ENCODE measurements around the gene CFAP97D2. TPM values are rescaled to one million over a fixed set of nuclear protein-coding genes. Genes with fewer than 3 reads are reported as not detected.
A peak's percentile ranks its signal among the peaks of the same experiment; 100 is the strongest.

The CFAP97D2 gene
- total and polyA plus RNA-seq, 2 of the 13 experiments (the other 11 are each of a cell fraction or from before 2014, with no cell fraction given) = not detected

DNA sequence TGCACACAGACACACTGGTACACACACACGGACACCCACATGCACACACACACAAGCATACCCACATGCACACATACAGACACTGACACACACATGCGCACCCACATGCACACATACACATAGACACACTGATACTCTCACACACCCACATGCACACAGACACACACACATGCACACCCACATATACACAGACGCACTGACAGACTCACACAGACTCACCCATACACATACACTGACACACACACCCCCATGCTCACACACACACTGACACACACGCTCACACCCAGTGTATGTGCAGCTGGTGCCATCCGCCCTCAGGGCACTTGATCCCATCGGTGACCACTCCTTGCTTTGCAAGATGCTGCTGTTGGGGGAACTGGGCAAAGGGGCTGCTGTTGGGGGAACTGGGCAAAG, 36.9 kb upstream of the CFAP97D2 start:
- in situ Hi-C loops (cut with HindIII; ENCODE audit: extremely low pct_ligation_motif_present, low pct_unique_long_range_greater_than_20kb) = loop anchor here (5.0 kb wide), 1 partner anchor 85 kb away; no protein-coding TSS in a partner anchor
- Histone ChIP-seq H3K9me3 (ENCODE audit: low read length) (no peaks in the 10 kb centered on the region), H4K20me1 (ENCODE audit: insufficient read depth, low read length) (no peaks in the 10 kb centered on the region), H3K79me2 (ENCODE audit: insufficient read depth, low read length) (no peaks in the 10 kb centered on the region), H3K4me3 (replicated peaks in 1 of 3; ENCODE audit: insufficient read depth in 1 of 3, low read depth in 2 of 3, low read length in 3 of 3) (no peak overlapping the region), H3K4me2 (ENCODE audit: low read depth, low read length) (no peak overlapping the region), H2AFZ (ENCODE audit: low read length) (no peak overlapping the region), H3K9ac (ENCODE audit: insufficient read depth, low read depth, low read length) (no peak overlapping the region), H3K27me3 (ENCODE audit: control insufficient read depth in 1 of 2, insufficient read depth in 2 of 2, low read length in 2 of 2) (peaks cover 8 to 24% of the 10 kb centered on the region in 2 experiments; a peak in 4 of 5 replicates), H3K4me1 (ENCODE audit: insufficient read depth, low read length) (no peaks in the 10 kb centered on the region), H3K36me3 (replicated peaks in 1 of 2; ENCODE audit: control insufficient read depth in 1 of 2, insufficient read depth in 2 of 2, low read length in 2 of 2) (no peaks in the 10 kb centered on the region), H3K27ac (ENCODE audit: extremely low read length, insufficient read depth, low read length) (no peak overlapping the region)
- CTCF ChIA-PET (ENCODE audit: low intra/inter-chr PET ratio, low total read pairs) = no interaction called here
- no TSS peak for BruUV-seq (replicated peaks)
- 45% methylated on average over 5 of the region's 6 CpGs for WGBS (ENCODE audit: low lambda C conversion rate)
- DNase-seq (ENCODE audit: low spot score) (no peak), FAIRE-seq (no peak), ATAC-seq (no peak)
- TF ChIP-seq IKZF1 (IDR thresholded peaks at IDR 0.05) (0 out of 2 replicates have a peak, but pooled peaks have one; percentile 24), MED1 (CRISPR knock-in tag; IDR thresholded peaks at IDR 0.05) (no peak)
- POLR2A ChIA-PET = no interaction called here
- intact Hi-C loops (cut with micrococcal nuclease; ENCODE audit: unreplicated experiment) = no loop called here

DNA sequence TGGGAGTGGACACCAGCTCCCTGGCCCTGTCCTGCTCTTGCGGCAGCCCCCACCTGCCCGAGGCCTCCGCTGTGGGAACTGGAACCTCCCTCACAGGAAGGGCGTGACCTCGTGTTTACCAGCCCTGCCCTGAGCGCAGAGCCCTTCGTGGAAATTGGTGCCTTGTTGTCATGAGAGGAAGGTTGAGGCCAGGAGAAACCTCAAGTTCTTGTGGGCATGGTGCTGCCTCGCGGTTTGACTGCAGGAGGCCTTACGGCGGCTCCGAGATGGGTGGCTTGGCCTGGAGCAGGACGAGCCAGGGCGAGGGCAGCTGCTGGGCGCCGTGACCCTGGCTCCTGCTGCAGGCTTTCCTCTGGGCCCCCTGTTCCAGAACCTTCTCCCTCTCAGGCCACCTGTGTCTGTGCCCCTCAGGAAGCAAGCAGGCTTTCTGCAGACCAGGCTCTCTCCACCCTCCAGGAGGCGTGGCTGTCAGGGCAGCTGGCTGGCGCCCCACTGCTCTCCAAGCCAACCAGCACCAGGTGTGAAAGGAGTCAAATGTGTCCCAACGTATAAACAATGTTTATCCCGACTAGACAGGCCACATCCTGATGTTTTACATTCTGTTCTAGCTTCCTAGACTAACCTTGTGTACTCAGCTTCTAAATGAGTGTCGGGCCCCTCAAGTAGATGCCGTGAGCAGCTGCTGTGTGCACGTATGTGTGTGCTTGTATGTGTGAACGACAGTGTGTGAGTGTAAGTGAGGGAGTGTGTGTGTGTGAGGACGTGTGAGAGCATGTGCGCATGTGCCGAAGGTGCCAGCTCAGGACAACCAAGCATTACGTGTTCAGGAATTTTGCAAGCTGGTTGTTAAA, 36.2 kb upstream of the CFAP97D2 start:
- no peak overlapping the region for H3K9ac ChIP-seq (ENCODE audit: insufficient read depth, low read depth, low read length)
- ChIA-PET POLR2A (no interaction called here), CTCF (ENCODE audit: low intra/inter-chr PET ratio, low total read pairs) (interaction anchor here (1.7 kb wide), 1 partner anchor 84 kb away, joined by 12 read pairs; no protein-coding TSS in a partner anchor)
- in situ Hi-C loops (cut with HindIII; ENCODE audit: extremely low pct_ligation_motif_present, low pct_unique_long_range_greater_than_20kb) (loop anchor here (5.0 kb wide), 1 partner anchor 84 kb away; no protein-coding TSS in a partner anchor), intact Hi-C loops (cut with micrococcal nuclease; ENCODE audit: unreplicated experiment) (loop anchor here (1.0 kb wide), 1 partner anchor 83 kb away; no protein-coding TSS in a partner anchor)
- DNase-seq (ENCODE audit: low spot score) (no peak), FAIRE-seq (no peak), ATAC-seq (no peak)
- no peak overlapping the region for H3K4me2 ChIP-seq (ENCODE audit: low read depth, low read length)
- BruUV-seq (replicated peaks) = no TSS peak
- H4K20me1 ChIP-seq (ENCODE audit: insufficient read depth, low read length) = no peaks in the 10 kb centered on the region
- no peak overlapping the region for H3K27ac ChIP-seq (ENCODE audit: extremely low read length, insufficient read depth, low read length)
- WGBS (ENCODE audit: low lambda C conversion rate) = 36% methylated on average over 13 of the region's 28 CpGs
- H2AFZ ChIP-seq (ENCODE audit: low read length) = no peak overlapping the region
- no peaks in the 10 kb centered on the region for H3K79me2 ChIP-seq (ENCODE audit: insufficient read depth, low read length)
- no peak overlapping the region for H3K4me3 ChIP-seq (replicated peaks in 1 of 3; ENCODE audit: insufficient read depth in 1 of 3, low read depth in 2 of 3, low read length in 3 of 3)
- no peaks in the 10 kb centered on the region for H3K9me3 ChIP-seq (ENCODE audit: low read length)
- peaks cover 8 to 24% of the 10 kb centered on the region in 2 experiments; a peak in 4 of 5 replicates for H3K27me3 ChIP-seq (ENCODE audit: control insufficient read depth in 1 of 2, insufficient read depth in 2 of 2, low read length in 2 of 2)
- H3K36me3 ChIP-seq (replicated peaks in 1 of 2; ENCODE audit: control insufficient read depth in 1 of 2, insufficient read depth in 2 of 2, low read length in 2 of 2) = no peaks in the 10 kb centered on the region
- no peaks in the 10 kb centered on the region for H3K4me1 ChIP-seq (ENCODE audit: insufficient read depth, low read length)
- TF ChIP-seq GFI1 (CRISPR knock-in tag; IDR thresholded peaks at IDR 0.05; ENCODE audit: borderline replicate concordance) = no peak
- no peak for TF ChIP-seq IKZF4 (CRISPR knock-in tag; IDR thresholded peaks at IDR 0.05; ENCODE audit: borderline replicate concordance, low read depth, not compliant biosample characterization)
- TF ChIP-seq ZNF850 (CRISPR knock-in tag; conservative IDR thresholded peaks at IDR 0.05) = no peak
- TF ChIP-seq, protein P1, sequence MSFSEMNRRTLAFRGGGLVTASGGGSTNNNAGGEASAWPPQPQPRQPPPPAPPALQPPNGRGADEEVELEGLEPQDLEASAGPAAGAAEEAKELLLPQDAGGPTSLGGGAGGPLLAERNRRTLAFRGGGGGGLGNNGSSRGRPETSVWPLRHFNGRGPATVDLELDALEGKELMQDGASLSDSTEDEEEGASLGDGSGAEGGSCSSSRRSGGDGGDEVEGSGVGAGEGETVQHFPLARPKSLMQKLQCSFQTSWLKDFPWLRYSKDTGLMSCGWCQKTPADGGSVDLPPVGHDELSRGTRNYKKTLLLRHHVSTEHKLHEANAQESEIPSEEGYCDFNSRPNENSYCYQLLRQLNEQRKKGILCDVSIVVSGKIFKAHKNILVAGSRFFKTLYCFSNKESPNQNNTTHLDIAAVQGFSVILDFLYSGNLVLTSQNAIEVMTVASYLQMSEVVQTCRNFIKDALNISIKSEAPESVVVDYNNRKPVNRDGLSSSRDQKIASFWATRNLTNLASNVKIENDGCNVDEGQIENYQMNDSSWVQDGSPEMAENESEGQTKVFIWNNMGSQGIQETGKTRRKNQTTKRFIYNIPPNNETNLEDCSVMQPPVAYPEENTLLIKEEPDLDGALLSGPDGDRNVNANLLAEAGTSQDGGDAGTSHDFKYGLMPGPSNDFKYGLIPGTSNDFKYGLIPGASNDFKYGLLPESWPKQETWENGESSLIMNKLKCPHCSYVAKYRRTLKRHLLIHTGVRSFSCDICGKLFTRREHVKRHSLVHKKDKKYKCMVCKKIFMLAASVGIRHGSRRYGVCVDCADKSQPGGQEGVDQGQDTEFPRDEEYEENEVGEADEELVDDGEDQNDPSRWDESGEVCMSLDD (CRISPR knock-in tag; IDR thresholded peaks at IDR 0.05; ENCODE audit: borderline replicate concordance) = no peak
- TF ChIP-seq, protein P2, sequence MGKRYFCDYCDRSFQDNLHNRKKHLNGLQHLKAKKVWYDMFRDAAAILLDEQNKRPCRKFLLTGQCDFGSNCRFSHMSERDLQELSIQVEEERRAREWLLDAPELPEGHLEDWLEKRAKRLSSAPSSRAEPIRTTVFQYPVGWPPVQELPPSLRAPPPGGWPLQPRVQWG (CRISPR knock-in tag; IDR thresholded peaks at IDR 0.05; ENCODE audit: borderline replicate concordance, low read depth) = no peak
- TF ChIP-seq NRL (CRISPR knock-in tag; IDR thresholded peaks at IDR 0.05; ENCODE audit: borderline replicate concordance) = no peak
- TF ChIP-seq KLF13 (CRISPR knock-in tag; IDR thresholded peaks at IDR 0.05) = no peak
- no peak for TF ChIP-seq TAF1 (CRISPR knock-in tag; IDR thresholded peaks at IDR 0.05)
- TF ChIP-seq SATB2 (CRISPR knock-in tag; IDR thresholded peaks at IDR 0.05) = no peak

All from HepG2 (cell line).